HG03571 (cell line): Measurements from ENCODE around the gene ARMC9.

ENCODE experiments used
- ATAC-seq: cut with Tn5 transposase; IDR thresholded peaks from one replicate; pipeline ENCODE4 v1.9.1; 2021; ENCODE audit not compliant: unreplicated experiment

ARMC9 gene

GRCh38 chr2:231411831-231412617 is 213.6 kb downstream of the ARMC9 start:
- peak; percentile 98 for ATAC-seq

- peak; percentile 9 for ATAC-seq
These were observed 214.2 kb downstream of the ARMC9 start for GRCh38 chr2:231412618-231412963.

- no peak for ATAC-seq
These were observed 215.0 kb downstream of the ARMC9 start for GRCh38 chr2:231413456-231413855.

- ATAC-seq = no peak
These were observed 215.6 kb downstream of the ARMC9 start for GRCh38 chr2:231413921-231414476.

- no peak for ATAC-seq
These were observed 216.6 kb downstream of the ARMC9 start for GRCh38 chr2:231415029-231415428.

- no peak for ATAC-seq
These were observed 220.6 kb downstream of the ARMC9 start for GRCh38 chr2:231418820-231419640.

- no peak for ATAC-seq
These were observed 222.7 kb downstream of the ARMC9 start for GRCh38 chr2:231421051-231421580.

- no peak for ATAC-seq
These were observed 223.6 kb downstream of the ARMC9 start for GRCh38 chr2:231422056-231422455.

- no peak for ATAC-seq
These were observed 224.7 kb downstream of the ARMC9 start for GRCh38 chr2:231423176-231423575.
